Epithelial cell of proximal tubule (primary cell): ENCODE measurements around the gene TMEM184B. TPM values are rescaled to one million over a fixed set of nuclear protein-coding genes. Genes with fewer than 3 reads are reported as not detected.
"Not testable (repeated sequence)": the region's sequence is repeated elsewhere in the genome, so short reads cannot be mapped to it uniquely, and the experiment has no call there.

Experiments
- DNase-seq: peaks from one replicate; pipeline ENCODE4 v3.0.0-alpha.2; 2011; ENCODE audit warnings: low read depth
- H3K4me3 ChIP-seq: 2 replicates; pipeline ENCODE4 v1.5.1; 2011; ENCODE audit warnings: low read depth, mild to moderate bottlenecking, low read length
- total RNA-seq: library from RNA; depleted of rRNA; stranded (reverse); fragments of >200 nt; gene quantifications from 2 replicates; pipeline ENCODE4 v1.2.3, GENCODE V29; 2015
- TF ChIP-seq, protein P1 (sequence below): conservative IDR thresholded peaks from 2 replicates; pipeline ENCODE4 v1.5.1; 2012; ENCODE audit warnings: low read depth, mild to moderate bottlenecking, low read length

TMEM184B gene
- total RNA-seq, 1 donor from 2014 or later = 90.2 TPM

DNA sequence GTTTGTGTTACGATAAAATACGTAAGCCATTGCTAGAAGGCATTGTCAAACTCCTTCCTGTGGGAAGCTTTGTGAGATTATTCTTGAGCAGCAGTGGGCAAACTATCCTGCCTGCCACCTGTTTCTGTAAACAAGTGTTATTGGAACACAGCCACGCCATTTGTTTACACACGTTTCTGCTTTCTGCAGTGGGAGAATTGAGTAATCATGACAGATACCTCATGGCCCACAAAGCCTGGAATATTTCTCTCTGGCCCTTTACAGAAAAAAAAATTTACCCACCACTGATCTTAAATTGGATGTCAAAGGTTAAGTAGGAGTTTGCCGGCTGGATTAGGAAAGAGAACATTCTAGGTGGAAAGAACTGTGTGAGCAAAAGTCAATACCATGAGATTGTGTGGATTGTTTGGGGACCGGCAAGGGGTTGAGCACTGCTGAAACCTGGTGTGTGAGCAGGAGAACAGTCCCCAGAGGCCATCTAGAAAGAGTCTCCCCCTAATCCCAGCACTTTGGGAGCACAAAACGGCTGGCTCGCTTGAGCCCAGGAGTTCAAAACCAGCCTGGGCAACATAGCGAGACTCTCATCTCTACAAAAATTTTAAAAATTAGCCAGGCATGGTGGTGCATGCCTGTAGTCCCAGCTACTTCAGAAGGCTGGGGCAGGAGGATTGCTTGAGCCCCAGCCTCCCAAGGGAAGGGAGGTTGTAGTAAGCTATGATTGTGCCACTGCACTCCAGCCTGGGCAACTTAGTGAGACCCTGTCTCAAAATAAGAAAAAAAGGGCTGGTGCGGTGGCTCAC lies 85.2 kb downstream of the TMEM184B start:
- TF ChIP-seq, protein P1, sequence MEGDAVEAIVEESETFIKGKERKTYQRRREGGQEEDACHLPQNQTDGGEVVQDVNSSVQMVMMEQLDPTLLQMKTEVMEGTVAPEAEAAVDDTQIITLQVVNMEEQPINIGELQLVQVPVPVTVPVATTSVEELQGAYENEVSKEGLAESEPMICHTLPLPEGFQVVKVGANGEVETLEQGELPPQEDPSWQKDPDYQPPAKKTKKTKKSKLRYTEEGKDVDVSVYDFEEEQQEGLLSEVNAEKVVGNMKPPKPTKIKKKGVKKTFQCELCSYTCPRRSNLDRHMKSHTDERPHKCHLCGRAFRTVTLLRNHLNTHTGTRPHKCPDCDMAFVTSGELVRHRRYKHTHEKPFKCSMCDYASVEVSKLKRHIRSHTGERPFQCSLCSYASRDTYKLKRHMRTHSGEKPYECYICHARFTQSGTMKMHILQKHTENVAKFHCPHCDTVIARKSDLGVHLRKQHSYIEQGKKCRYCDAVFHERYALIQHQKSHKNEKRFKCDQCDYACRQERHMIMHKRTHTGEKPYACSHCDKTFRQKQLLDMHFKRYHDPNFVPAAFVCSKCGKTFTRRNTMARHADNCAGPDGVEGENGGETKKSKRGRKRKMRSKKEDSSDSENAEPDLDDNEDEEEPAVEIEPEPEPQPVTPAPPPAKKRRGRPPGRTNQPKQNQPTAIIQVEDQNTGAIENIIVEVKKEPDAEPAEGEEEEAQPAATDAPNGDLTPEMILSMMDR = no peak
- no peak overlapping the region for H3K4me3 ChIP-seq
- no peak for DNase-seq

DNA sequence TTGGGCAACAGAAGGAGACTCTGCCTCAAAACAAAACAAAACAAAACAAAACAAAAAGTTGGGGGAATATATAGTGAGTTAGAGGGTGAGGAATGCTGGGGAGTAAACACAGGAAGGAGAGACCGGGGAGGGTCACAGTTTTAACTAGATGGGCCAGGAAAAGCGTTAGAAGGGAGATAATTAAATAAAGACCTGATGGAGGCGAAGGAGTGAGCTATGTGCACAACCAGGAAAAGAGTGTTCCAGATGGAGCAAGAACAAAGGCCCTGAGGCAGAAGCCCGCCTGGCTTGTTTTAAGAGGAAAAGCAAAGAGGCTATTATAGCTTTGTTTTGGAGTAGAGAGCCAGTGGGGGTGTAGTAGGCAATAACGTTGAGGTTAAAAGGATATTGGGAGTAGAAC lies 86.4 kb downstream of the TMEM184B start:
- no peak for DNase-seq
- TF ChIP-seq, protein P1 = no peak
- no peak overlapping the region for H3K4me3 ChIP-seq

DNA sequence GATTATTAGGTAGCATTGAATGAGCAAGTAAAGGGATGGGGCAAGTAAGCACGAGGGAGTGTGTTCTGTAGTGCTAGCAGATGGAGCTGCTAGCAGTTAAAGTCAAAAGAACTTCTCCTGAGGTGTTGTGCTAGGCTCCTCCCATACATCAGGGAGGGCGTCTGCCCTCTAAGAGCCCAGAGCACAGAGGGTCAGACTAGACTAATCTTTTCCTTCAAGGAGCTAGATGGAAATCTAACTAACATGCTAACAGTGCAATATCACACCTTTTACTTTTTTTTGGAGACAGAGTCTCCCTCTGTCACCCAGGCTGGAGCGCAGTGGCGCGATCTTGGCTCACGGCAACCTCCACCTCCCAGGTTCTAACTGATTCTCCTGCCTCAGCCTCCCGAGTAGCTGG lies 88.0 kb downstream of the TMEM184B start:
- H3K4me3 ChIP-seq = no peak overlapping the region
- TF ChIP-seq, protein P1 = no peak
- no peak for DNase-seq

DNA sequence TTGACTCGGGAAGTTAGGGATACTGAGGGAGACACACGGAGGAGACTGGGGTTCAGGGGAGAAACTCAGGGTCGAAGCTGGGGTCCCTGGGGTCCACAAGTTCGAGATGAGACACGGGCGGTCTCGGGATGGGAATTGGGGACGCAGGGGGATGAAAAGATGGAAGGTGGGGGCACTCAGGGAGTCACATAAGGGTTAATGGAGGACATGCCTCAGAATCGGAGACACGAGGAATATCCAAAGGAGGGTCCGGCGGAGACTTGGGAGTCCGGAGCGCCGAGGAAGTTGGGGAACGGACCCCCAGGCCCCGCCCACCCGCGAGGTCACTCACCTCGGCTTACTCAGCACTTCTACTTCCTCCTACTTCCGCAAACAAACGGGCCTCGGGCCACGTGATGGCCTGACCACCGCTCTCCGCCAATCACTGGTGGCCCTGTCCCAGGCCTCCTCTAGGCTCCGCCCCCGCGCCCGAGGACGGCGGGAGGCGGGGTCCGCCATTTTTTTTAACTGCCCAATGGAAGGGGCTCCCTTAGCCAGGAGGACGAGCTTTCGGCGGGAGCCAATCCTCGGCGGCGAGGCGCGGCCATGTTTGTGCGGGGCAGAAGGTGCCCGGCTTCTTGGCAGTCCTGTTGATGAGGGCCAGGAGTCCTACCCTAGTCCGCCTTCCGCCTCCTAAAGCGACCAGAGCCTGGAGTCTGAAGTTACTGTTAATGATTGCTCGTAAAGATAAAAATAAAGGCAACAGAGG lies 91.2 kb downstream of the TMEM184B start, which contains the start of gene PLA2G6:
PLA2G6 (minus strand) TSS at position 378 of the 748 bp plus-strand sequence. CDS start 12,404 bp downstream, outside the sequence.
- peak within 1 kb of the TSS; percentile 85 for H3K4me3 ChIP-seq
- TF ChIP-seq, protein P1 = no peak
- peak; percentile 84 for DNase-seq

DNA sequence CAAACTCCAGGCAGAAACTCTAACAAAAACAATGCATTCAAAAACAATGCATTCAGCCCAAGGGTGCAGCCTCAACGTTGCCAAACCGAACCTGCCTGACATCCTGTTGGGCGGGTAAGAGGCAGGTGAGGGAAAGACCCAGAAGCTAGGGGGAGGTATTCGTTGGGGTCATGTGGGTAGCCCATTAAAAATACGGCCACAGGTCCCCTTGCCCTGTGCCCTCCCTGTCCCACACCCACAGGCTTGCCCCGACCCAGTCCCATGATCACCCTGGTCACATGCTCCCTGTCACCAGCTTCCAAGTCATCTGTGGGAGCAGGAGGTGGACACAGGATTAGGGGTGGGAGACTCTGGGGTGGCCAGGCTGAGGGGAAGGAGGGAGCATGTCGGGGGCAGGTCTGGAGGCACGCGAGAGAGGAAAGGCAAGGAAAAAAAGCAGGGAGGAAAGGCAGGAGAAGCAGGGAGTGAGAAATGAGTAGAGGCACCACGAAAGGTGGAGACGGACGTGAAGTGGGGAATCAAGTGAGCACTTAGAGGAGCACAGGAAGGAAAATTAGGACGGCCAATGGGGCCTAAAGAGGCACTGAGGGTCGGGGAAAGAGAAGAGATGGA lies 91.9 kb downstream of the TMEM184B start:
- peak overlapping the region; percentile 85 for H3K4me3 ChIP-seq
- TF ChIP-seq, protein P1 = no peak
- DNase-seq = no peak

DNA sequence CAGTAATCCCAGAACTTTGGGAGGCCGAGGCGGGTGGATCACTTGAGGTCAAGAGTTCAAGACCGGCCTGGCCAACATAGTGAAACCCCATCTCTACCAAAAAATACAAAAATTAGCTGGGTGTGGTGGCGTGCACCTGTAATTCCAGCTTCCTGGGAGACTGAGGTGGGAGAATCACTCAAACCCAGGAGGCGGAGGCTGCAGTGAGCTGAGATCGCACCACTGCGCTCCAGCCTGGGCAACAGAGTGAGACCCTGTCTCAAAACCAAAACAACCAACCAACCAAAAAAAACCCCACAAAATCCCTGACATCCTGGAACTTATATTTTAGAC lies 94.2 kb downstream of the TMEM184B start:
- not testable (repeated sequence) for H3K4me3 ChIP-seq, DNase-seq

DNA sequence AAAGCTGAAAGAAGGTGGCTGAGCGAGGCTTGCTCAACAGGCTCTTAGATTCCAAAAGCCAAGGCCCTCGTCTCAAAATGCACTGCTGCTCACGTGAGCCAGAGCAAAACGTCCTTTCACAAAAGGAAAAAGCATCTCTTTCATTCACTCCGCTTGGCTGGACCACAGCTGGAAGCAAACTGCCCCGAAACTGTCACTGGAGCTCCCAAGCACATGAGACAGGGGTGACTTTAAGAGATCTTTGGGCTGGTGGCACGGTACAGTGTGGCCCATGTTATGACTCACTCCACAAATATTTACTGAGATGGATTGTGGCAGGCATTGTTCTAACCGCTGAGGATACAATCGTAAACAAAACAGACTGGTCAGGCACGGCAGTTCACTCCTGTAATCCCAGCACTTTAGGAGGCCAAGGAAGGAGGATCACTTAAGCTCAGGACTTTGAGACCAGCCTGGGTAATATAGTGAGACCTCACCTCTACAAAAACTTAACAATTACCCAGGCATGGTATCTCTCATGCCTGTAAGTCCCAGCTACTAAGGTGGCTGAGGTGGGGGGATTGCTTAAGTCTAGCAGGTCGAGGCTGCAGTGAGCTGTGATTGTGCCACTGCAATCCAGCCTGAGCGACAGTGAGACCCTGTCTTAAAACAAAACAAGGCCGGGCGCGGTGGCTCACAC lies 94.7 kb downstream of the TMEM184B start:
- H3K4me3 ChIP-seq = no peak overlapping the region
- TF ChIP-seq, protein P1 = no peak
- DNase-seq = no peak

DNA sequence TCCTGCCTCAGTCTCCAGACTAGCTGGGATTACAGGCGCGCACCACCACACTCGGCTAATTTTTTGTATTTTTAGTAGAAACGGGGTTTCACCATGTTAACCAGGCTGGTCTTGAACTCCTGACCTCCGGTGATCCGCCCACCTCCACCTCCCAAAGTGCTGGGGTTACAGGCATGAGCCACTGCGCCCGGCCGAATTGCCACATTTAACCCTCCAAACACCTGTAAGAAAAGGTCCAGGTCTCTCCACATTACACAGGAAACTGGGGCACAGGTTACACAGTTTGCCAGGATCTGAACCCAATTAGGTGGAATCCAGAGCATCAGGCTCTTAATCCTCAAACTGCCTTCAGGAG lies 95.3 kb downstream of the TMEM184B start:
- not testable (repeated sequence) for H3K4me3 ChIP-seq, DNase-seq
